BE2C (cell line): ENCODE results near the gene CHCHD6.

Experiments
- DNase-seq: peaks from one replicate; pipeline ENCODE4 v3.0.0-alpha.2; 2020
- H3K27me3 ChIP-seq: fragments of 250-450 bp; sonication (Bioruptor Pico); 2 replicates; pipeline ENCODE4 v1.5.1; 2020; ENCODE audit warnings: mild to moderate bottlenecking
- H3K36me3 ChIP-seq: fragments of 250-450 bp; sonication (Bioruptor Pico); 2 replicates; pipeline ENCODE4 v1.5.1; 2020; ENCODE audit warnings: mild to moderate bottlenecking
- H3K4me1 ChIP-seq: fragments of 250-450 bp; sonication (Bioruptor Pico); 2 replicates; pipeline ENCODE4 v1.5.1; 2020
- H3K4me3 ChIP-seq: 2 replicates; pipeline ENCODE4 v1.5.1; 2011; ENCODE audit warnings: low read depth, low read length
- H3K9me3 ChIP-seq: fragments of 250-450 bp; sonication (Bioruptor Pico); 2 replicates; pipeline ENCODE4 v1.5.1; 2020
- CTCF ChIP-seq: IDR thresholded peaks from 2 replicates; pipeline ENCODE4 v1.5.1; 2012; ENCODE audit warnings: mild to moderate bottlenecking, low read depth, low read length

Gene CHCHD6

GRCh38 chr3:127003601-127004280 is 299.7 kb downstream of the CHCHD6 start:
- H3K36me3 ChIP-seq, result peaks cover 20% of the 10 kb centered on the region
- TF ChIP-seq CTCF, result no peak
- no peak for DNase-seq
- H3K4me1 ChIP-seq, result peaks cover 28% of the 10 kb centered on the region
- no peaks in the 10 kb centered on the region for H3K27me3 ChIP-seq
- no peak overlapping the region for H3K4me3 ChIP-seq
- no peaks in the 10 kb centered on the region for H3K9me3 ChIP-seq

- Histone ChIP-seq H3K27me3 (no peaks in the 10 kb centered on the region), H3K36me3 (peaks cover 21% of the 10 kb centered on the region), H3K4me3 (no peak overlapping the region), H3K9me3 (no peaks in the 10 kb centered on the region; the same call in 1 of the 2 replicates), H3K4me1 (peaks cover 36% of the 10 kb centered on the region)
- no peak for DNase-seq
- TF ChIP-seq CTCF, result no peak
Observed at GRCh38 chr3:127004641-127005397, 300.8 kb downstream of the CHCHD6 start.

- no peak for DNase-seq
- Histone ChIP-seq H3K9me3 (no peaks in the 10 kb centered on the region; the same call in 1 of the 2 replicates), H3K27me3 (no peaks in the 10 kb centered on the region), H3K4me1 (peaks cover 45% of the 10 kb centered on the region), H3K4me3 (no peak overlapping the region), H3K36me3 (peaks cover 25% of the 10 kb centered on the region)
- TF ChIP-seq CTCF, result no peak
Observed at GRCh38 chr3:127005864-127006500, 301.9 kb downstream of the CHCHD6 start.

- no peak for TF ChIP-seq CTCF
- Histone ChIP-seq H3K4me1 (peaks cover 44% of the 10 kb centered on the region), H3K36me3 (peaks cover 30% of the 10 kb centered on the region), H3K27me3 (no peaks in the 10 kb centered on the region), H3K9me3 (no peaks in the 10 kb centered on the region; the same call in 1 of the 2 replicates), H3K4me3 (no peak overlapping the region)
- DNase-seq, result peak; percentile 57
Observed at GRCh38 chr3:127006781-127007436, 302.9 kb downstream of the CHCHD6 start.

- DNase-seq, result no peak
- Histone ChIP-seq H3K27me3 (no peaks in the 10 kb centered on the region), H3K4me1 (peaks cover 52% of the 10 kb centered on the region), H3K36me3 (peaks cover 38% of the 10 kb centered on the region), H3K9me3 (no peaks in the 10 kb centered on the region; the same call in 1 of the 2 replicates), H3K4me3 (no peak overlapping the region)
- no peak for TF ChIP-seq CTCF
Observed at GRCh38 chr3:127008236-127008635, 304.2 kb downstream of the CHCHD6 start.
